ENCODE data around the gene MRPL44. TPM values are rescaled to one million over a fixed set of nuclear protein-coding genes. Genes with fewer than 3 reads are reported as not detected.
"Not testable (repeated sequence)": the region's sequence is repeated elsewhere in the genome, so short reads cannot be mapped to it uniquely, and the experiment has no call there.

MRPL44 gene
- total RNA-seq, 2 experiments from 2014 or later: 32.5 to 33.0 TPM

DNA sequence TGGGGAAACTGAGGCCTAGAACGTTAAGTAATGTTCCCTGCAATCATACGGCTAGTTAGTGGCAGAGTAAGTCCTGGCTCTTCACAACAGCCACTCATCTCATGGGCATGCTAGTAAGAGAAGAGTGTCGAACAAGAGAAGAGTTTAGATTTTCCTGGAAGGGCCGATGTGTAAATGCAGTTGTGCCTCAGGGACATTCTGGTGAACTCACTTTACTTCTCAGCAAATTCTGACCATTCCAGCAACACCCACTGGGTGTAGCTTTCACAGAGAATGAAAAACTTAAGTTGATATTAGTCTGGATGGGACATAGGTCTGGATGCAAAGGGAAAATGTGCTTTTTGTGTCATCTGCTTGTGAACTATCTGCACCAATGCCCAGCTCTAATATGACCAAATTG, 23.5 kb downstream of the MRPL44 start:
- CTCF ChIA-PET: interaction anchor here (2.2 to 3.7 kb wide), 2 partner anchors 11 to 13 kb away, joined by 12 to 21 read pairs; no protein-coding TSS in a partner anchor
- no peak for DNase-seq
- Mint-ChIP-seq H3K4me3 (no peak overlapping the region), H3K4me1 (peaks cover 2% of the 10 kb centered on the region), H3K9me3 (no peaks in the 10 kb centered on the region), H3K27ac (no peak overlapping the region), H3K27me3 (peaks cover 2% of the 10 kb centered on the region), H3K36me3 (ENCODE audit: low read depth) (no peaks in the 10 kb centered on the region)
- POLR2A ChIA-PET: no interaction called here

DNA sequence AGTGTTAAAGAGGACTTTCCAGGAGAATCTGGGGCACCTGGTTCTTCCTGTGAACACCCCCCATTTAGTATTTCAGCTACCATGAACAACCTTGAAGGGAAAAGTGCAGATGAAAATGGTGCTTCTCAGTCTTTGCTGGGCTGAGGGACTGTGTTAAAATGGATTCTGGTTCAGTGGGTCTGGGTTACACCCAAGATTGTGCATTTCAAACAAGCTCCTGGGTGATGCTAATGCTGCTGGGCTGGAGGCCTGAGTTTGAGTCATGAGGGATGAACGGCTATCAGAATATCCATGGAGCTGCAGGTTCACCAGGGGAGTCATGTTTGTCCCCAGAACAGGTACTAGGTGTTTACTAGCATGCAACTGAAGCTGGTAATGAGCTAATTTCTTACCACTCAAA, 24.0 kb downstream of the MRPL44 start:
- Mint-ChIP-seq H3K4me1 (peaks cover 2% of the 10 kb centered on the region), H3K36me3 (ENCODE audit: low read depth) (no peaks in the 10 kb centered on the region), H3K4me3 (no peak overlapping the region), H3K9me3 (no peaks in the 10 kb centered on the region), H3K27ac (no peak overlapping the region), H3K27me3 (peaks cover 4% of the 10 kb centered on the region)
- DNase-seq: no peak
- POLR2A ChIA-PET: no interaction called here
- CTCF ChIA-PET: interaction anchor here (2.1 to 2.2 kb wide), 2 partner anchors 11 to 12 kb away, joined by 5 to 12 read pairs; no protein-coding TSS in a partner anchor

DNA sequence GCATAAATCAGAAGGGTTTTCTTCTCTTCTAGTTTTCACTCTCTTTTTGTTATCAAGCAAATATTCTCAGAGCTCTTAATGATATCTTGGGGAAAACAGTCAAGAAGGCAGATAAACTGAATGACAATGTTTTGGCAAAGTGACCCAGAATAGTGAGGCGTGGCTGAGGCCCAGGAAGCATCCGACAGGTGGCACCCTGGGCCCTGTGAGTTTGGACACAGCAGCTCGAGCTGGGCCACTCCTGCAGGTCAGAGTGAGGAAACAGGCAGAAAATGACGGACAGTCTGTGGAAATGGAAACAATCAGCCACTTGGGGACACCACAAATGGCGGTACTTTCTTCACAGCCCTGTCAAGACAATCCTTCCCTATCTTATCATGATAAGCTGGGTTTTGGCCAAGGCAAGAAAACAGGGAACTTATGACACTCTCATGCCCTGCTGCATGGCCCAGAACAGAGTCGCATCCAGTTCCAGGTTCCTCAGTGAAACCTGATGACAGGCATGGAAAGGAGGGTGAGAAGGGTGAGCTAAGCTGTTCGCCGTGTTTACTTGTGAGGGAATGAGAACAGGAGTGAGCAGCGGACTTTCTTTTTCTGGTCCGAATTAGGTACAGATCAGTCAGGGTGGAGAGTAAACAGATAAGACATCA, 32.1 kb downstream of the MRPL44 start:
- Mint-ChIP-seq H3K9me3 (no peaks in the 10 kb centered on the region), H3K27ac (no peak overlapping the region), H3K36me3 (ENCODE audit: low read depth) (no peaks in the 10 kb centered on the region), H3K4me3 (no peak overlapping the region), H3K27me3 (peaks cover 7% of the 10 kb centered on the region), H3K4me1 (no peaks in the 10 kb centered on the region)
- POLR2A ChIA-PET: no interaction called here
- CTCF ChIA-PET: interaction anchor here (1.8 kb wide), 1 partner anchor 19 kb away, joined by 7 read pairs; no protein-coding TSS in a partner anchor
- no peak for DNase-seq

DNA sequence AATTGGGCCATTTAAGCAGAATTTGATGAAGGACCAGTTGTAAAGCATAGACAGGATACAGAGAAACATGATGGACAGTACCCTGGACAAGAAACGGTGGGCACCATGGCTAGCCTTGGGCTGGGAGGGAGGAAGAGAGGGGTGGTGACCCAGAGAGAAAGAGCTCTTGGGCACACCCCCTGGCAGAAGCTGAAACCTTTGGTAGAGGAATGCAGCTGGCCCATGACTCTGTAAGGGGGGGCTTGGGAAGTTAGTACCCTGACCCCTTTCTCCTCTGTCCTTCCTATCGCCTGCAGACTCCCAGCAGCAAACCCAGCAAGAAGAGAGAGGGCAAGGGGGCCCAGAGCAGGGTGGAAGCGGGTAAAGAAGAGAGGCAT, 32.6 kb downstream of the MRPL44 start:
- ChIA-PET POLR2A (no interaction called here), CTCF (interaction anchor here (0.7 to 1.8 kb wide), 3 partner anchors 17 to 61 kb away, joined by 3 to 7 read pairs (median 3); no protein-coding TSS in a partner anchor)
- H3K27ac Mint-ChIP-seq: no peak overlapping the region
- no peaks in the 10 kb centered on the region for H3K9me3 Mint-ChIP-seq
- H3K4me1 Mint-ChIP-seq: peaks cover 2% of the 10 kb centered on the region
- H3K4me3 Mint-ChIP-seq: no peak overlapping the region
- DNase-seq: no peak
- no peaks in the 10 kb centered on the region for H3K36me3 Mint-ChIP-seq (ENCODE audit: low read depth)
- peaks cover 7% of the 10 kb centered on the region for H3K27me3 Mint-ChIP-seq

DNA sequence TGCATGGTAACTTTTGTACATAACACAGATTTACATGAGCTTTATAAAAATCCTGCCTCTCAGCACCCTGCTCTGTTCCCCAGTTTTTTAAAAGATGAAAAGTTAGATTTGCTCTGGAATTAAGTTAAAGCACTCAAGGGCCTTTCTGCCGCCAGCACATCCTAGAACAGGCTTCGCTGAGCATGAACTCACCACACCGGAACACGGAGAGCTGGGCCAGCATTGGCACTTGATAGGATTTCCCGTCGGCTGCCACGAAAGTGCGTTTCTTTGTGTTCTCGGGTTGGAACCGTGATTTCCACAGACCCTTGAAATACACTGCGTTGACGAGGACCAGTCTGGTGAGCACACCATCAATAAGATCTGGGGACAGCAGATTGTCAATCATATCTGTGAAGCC, 34.3 kb downstream of the MRPL44 start:
- no peak for DNase-seq
- Mint-ChIP-seq H3K36me3 (ENCODE audit: low read depth) (no peaks in the 10 kb centered on the region), H3K27me3 (peaks cover 2% of the 10 kb centered on the region), H3K4me3 (no peak overlapping the region), H3K4me1 (peaks cover 10% of the 10 kb centered on the region), H3K9me3 (no peaks in the 10 kb centered on the region), H3K27ac (no peak overlapping the region)
- CTCF ChIA-PET: interaction anchor here (0.7 to 5.6 kb wide), 3 partner anchors 13 to 294 kb away, joined by 3 to 157 read pairs (median 44); no protein-coding TSS in a partner anchor
- POLR2A ChIA-PET: no interaction called here

DNA sequence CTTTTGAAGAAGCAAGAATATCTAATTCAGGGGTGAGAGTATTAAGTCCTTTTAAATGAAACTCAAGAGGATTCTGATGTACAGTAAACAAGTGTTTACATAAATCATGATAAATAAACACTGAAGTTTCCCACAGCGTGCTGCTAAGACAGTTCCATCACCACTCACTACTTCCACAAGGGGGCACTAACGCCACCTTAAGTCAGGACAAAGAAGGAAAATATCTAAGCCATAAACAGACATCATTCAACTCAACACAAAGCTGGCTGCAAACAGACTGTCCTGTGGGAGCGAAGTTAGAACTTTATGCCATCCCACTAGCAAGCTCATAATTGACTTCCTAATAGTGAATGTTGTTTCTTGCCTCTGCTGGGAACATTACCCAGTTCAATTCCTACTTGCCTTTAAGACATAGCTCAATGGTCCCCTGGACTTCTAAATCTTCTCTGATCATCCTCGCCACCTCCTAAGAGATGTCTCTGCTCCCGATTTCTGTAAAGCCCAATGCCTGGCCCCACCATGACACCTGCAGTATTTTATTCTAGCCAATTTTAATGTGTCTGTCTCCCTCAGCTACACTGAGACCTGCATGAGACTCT, 36.5 kb downstream of the MRPL44 start:
- H3K4me1 Mint-ChIP-seq: peaks cover 10% of the 10 kb centered on the region
- POLR2A ChIA-PET: interaction anchor here (0.7 to 2.3 kb wide), 3 partner anchors 12 to 294 kb away, joined by 3 to 5 read pairs (median 3); no protein-coding TSS in a partner anchor
- no peaks in the 10 kb centered on the region for H3K9me3 Mint-ChIP-seq
- no peak overlapping the region for H3K27ac Mint-ChIP-seq
- H3K36me3 Mint-ChIP-seq (ENCODE audit: low read depth): no peaks in the 10 kb centered on the region
- no peaks in the 10 kb centered on the region for H3K27me3 Mint-ChIP-seq
- no peak overlapping the region for H3K4me3 Mint-ChIP-seq
- CTCF ChIA-PET: interaction anchor here (0.7 to 5.6 kb wide), 34 partner anchors 9 to 379 kb away, joined by 3 to 157 read pairs (median 4); partner anchors contain the start of gene SERPINE2
- DNase-seq: peak; percentile 63

DNA sequence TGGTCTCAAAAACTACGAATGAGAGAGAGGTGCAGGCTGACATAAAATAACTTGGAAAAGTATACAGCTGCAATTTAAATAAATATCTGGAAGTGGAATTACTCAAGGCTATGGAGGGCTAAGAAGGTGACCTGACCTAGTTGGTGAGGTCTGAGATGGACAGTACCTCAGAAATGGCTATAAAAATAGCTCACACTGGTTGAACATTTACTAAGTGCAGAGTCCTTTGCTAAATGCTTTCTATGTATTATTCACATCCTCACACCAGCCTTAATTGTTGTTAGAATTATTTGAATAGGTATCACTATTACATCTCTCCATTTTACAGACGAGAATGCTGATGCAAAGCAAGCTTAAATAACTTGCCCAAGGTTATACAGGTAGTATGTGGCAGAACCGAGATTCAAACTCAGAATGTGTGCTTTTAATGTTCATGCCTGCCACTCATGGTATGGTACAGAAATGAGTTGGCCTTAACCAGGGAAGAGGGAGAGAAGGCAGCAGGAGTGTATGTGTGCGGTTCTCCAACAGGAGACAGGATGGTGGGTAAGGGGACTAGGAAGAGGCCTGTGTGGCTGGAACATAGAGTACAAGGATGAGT, 37.4 kb downstream of the MRPL44 start:
- ChIA-PET CTCF (interaction anchor here (0.9 to 5.6 kb wide), 13 partner anchors 9 to 374 kb away, joined by 3 to 157 read pairs (median 8); no protein-coding TSS in a partner anchor), POLR2A (interaction anchor here (2.3 kb wide), 1 partner anchor 11 kb away, joined by 5 read pairs; no protein-coding TSS in a partner anchor)
- no peak for DNase-seq
- H3K27me3 Mint-ChIP-seq: no peaks in the 10 kb centered on the region
- peaks cover 10% of the 10 kb centered on the region for H3K4me1 Mint-ChIP-seq
- H3K9me3 Mint-ChIP-seq: no peaks in the 10 kb centered on the region
- H3K4me3 Mint-ChIP-seq: no peak overlapping the region
- H3K27ac Mint-ChIP-seq: no peak overlapping the region
- no peaks in the 10 kb centered on the region for H3K36me3 Mint-ChIP-seq (ENCODE audit: low read depth)

DNA sequence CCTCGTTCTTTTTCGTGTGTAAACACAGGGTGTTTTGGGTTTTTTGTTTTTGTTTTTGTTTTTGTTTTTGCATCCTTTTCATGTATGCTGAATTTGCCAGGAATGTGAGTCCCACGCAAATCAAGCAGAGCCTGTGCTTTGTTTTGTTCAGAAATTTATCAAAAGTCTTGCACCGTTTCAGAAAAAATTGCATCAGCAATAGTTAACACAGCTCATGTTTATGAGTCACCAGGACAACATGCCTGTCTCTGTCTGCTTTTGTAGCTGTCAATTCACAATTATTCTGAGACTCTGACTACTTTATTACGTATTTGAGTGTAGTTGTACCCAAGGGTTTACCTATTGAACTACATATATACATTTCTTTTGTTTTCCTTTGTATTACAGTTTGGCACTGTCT, 38.3 kb downstream of the MRPL44 start:
- Mint-ChIP-seq H3K27ac (no peak overlapping the region), H3K27me3 (no peaks in the 10 kb centered on the region), H3K9me3 (no peaks in the 10 kb centered on the region), H3K4me1 (peaks cover 10% of the 10 kb centered on the region), H3K4me3 (no peak overlapping the region), H3K36me3 (ENCODE audit: low read depth) (no peaks in the 10 kb centered on the region)
- ChIA-PET CTCF (interaction anchor here (0.6 to 5.6 kb wide), 2 partner anchors 290 to 555 kb away, joined by 3 to 157 read pairs; no protein-coding TSS in a partner anchor), POLR2A (interaction anchor here (0.7 kb wide), 1 partner anchor 26 kb away, joined by 4 read pairs; no protein-coding TSS in a partner anchor)
- no peak for DNase-seq

DNA sequence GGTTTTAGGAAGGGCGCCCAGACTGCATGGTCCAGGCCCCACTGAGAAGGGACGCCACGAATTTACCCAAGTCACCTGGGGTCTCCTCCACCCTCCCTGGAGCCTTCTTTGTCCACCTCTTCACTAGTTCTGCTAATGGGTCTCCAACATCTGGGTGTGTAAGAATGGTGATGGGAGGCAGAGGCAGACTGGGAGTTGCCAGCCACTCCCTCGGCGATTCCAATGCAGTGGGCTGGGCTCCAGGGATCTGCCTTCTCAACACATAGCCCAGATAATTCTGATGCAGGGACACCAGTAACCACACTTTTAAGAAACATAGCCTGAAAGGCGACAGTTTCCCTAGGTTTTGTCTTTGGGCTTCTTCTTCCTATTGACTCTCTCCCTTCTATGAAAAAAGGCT, 39.1 kb downstream of the MRPL44 start:
- no peak for DNase-seq
- H3K9me3 Mint-ChIP-seq: no peaks in the 10 kb centered on the region
- peaks cover 10% of the 10 kb centered on the region for H3K4me1 Mint-ChIP-seq
- ChIA-PET POLR2A (no interaction called here), CTCF (interaction anchor here (5.6 kb wide), 1 partner anchor 289 kb away, joined by 157 read pairs; no protein-coding TSS in a partner anchor)
- no peak overlapping the region for H3K4me3 Mint-ChIP-seq
- no peak overlapping the region for H3K27ac Mint-ChIP-seq
- no peaks in the 10 kb centered on the region for H3K36me3 Mint-ChIP-seq (ENCODE audit: low read depth)
- H3K27me3 Mint-ChIP-seq: no peaks in the 10 kb centered on the region

DNA sequence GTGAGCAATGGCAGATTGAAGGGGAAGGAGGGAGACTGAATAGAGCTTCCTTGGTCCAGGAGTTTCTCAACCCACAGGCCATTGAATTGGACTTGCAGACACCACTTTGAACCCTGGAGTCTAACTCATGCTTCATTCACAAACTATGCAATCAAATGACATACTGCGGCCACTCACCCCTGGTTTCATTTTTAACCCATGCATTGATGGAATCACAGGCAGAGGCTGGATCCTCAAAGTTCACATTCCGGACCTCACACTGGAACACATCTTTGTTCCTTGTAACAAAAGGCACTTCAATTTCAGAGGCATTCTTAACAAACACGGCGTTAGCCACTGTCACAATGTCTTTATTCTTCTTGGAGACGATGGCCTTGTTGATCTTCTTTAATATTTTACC, 40.7 kb downstream of the MRPL44 start:
- Mint-ChIP-seq H3K36me3 (ENCODE audit: low read depth) (no peaks in the 10 kb centered on the region), H3K9me3 (no peaks in the 10 kb centered on the region), H3K27ac (no peak overlapping the region), H3K27me3 (no peaks in the 10 kb centered on the region), H3K4me3 (no peak overlapping the region), H3K4me1 (peaks cover 10% of the 10 kb centered on the region)
- ChIA-PET POLR2A (no interaction called here), CTCF (no interaction called here)
- DNase-seq: no peak

DNA sequence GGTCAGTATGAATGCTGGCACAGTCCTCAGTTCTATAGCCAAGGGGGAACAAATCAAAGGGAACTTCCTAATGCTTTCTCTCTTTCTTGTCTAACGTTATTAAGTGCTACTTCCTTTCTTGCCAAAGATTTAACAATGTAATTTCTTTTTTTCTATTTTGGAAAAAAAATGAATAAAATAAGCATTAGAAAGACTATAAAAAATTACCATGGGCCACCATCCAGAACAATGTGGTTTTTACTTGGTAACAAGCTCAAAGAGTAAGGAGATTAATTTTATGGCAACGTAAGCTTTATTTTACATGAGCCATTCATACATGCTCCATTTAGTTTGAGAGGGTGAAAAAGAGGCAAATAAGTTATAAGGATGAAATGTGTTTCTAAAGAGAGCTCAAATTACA, 41.7 kb downstream of the MRPL44 start:
- DNase-seq: no peak
- CTCF ChIA-PET: interaction anchor here (0.6 kb wide), 1 partner anchor 241 kb away, joined by 7 read pairs; no protein-coding TSS in a partner anchor
- Mint-ChIP-seq H3K36me3 (ENCODE audit: low read depth) (no peaks in the 10 kb centered on the region), H3K27me3 (no peaks in the 10 kb centered on the region), H3K4me1 (peaks cover 10% of the 10 kb centered on the region), H3K4me3 (no peak overlapping the region), H3K27ac (no peak overlapping the region), H3K9me3 (no peaks in the 10 kb centered on the region)
- POLR2A ChIA-PET: no interaction called here

DNA sequence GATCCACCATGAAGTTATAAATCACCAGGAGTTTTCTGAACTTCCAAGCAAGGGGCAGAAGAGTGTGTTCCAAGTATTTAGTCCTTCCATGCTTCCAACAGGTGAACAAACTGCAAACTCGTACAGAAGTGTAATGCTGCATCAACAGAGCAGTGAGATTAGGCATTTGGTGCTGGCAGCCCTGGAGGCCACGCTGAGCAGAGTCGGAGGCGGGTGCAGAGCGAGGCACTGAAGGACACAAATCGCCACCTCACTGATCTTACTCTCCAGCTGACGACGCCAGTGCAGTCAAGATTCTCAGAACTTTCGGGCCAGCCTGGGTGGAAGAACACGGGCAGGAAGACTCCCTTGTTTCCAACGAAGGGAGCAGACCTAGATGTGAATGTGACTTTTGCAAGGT, 42.6 kb downstream of the MRPL44 start:
- H3K36me3 Mint-ChIP-seq (ENCODE audit: low read depth): no peaks in the 10 kb centered on the region
- no peak overlapping the region for H3K4me3 Mint-ChIP-seq
- no peak overlapping the region for H3K27ac Mint-ChIP-seq
- CTCF ChIA-PET: no interaction called here
- peaks cover 8% of the 10 kb centered on the region for H3K4me1 Mint-ChIP-seq
- no peak for DNase-seq
- no peaks in the 10 kb centered on the region for H3K27me3 Mint-ChIP-seq
- POLR2A ChIA-PET: no interaction called here
- H3K9me3 Mint-ChIP-seq: no peaks in the 10 kb centered on the region

DNA sequence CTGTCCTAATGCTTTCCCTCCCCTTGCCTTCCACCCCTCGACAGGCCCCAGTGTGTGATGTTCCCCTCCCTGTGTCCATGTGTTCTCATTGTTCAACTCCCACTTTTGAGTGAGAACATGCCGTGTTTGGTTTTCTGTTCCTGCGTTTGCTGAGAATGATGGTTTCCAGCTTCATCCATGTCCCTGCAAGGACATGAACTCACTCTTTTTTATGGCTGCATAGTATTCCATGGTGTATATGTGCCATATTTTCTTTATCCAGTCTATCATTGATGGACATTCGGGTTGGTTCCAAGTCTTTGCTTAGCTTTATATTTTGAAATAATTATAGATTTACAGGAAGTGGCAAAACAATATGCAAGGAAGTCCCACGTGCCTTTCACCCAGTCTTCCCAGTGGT, 43.4 kb downstream of the MRPL44 start:
- H3K4me1 Mint-ChIP-seq; H3K4me3 Mint-ChIP-seq; DNase-seq; H3K27ac Mint-ChIP-seq; H3K27me3 Mint-ChIP-seq; POLR2A ChIA-PET; H3K9me3 Mint-ChIP-seq; H3K36me3 Mint-ChIP-seq (ENCODE audit: low read depth): not testable (repeated sequence)
- CTCF ChIA-PET: interaction anchor here (1.6 kb wide), 1 partner anchor 31 kb away, joined by 4 read pairs; no protein-coding TSS in a partner anchor
